HepG2 (cell line): ENCODE measurements around the gene AAR2. TPM values are rescaled to one million over a fixed set of nuclear protein-coding genes. Genes with fewer than 3 reads are reported as not detected.
A peak's percentile ranks its signal among the peaks of the same experiment; 100 is the strongest.

Source experiments
- FOXA1 ChIP-seq, 2 experiments: fragments of 450-650 bp in 1 of 2; sonication (generic) in 1 of 2; formaldehyde crosslinking in 1 of 2; IDR thresholded peaks; 2 replicates each; pipeline versions ENCODE4 v1.4.0 to v1.6.1; 2016 to 2020; ENCODE audit warnings: missing genetic modification reagents in 1 of 2
- FOXJ3 ChIP-seq: sonication (generic); formaldehyde crosslinking; IDR thresholded peaks from 2 replicates; pipeline ENCODE4 v1.4.0; 2020; ENCODE audit warnings: missing genetic modification reagents, mild to moderate bottlenecking, borderline replicate concordance
- HOXA3 ChIP-seq: sonication (generic); formaldehyde crosslinking; IDR thresholded peaks from 2 replicates; pipeline ENCODE4 v1.5.0; 2020; ENCODE audit warnings: missing genetic modification reagents
- KLF9 ChIP-seq: IDR thresholded peaks from 2 replicates; pipeline ENCODE4 v1.6.1; 2016; ENCODE audit warnings: low read depth
- KMT2A ChIP-seq: sonication (generic); formaldehyde crosslinking; IDR thresholded peaks from 2 replicates; pipeline ENCODE4 v1.4.0; 2020; ENCODE audit warnings: missing genetic modification reagents
- MED1 ChIP-seq: sonication (generic); formaldehyde crosslinking; IDR thresholded peaks from 2 replicates; pipeline ENCODE4 v1.4.0; 2020; ENCODE audit warnings: missing genetic modification reagents
- NONO ChIP-seq, 2 experiments: fragments of 450-650 bp in 1 of 2; sonication (generic) in 1 of 2; formaldehyde crosslinking in 1 of 2; IDR thresholded peaks in 1 of 2; conservative IDR thresholded peaks in 1 of 2; 2 replicates each; pipeline versions ENCODE4 v1.6.1 to v1.8.0; 2017 to 2022; ENCODE audit warnings: mild to moderate bottlenecking in 1 of 2, missing genetic modification reagents in 1 of 2, moderate library complexity in 1 of 2
- PHF5A ChIP-seq: IDR thresholded peaks from one replicate; pipeline ENCODE4 v1.6.1; 2018; ENCODE audit warnings: low read depth, missing genetic modification reagents; ENCODE audit not compliant: unreplicated experiment
- REPIN1 ChIP-seq: sonication (generic); formaldehyde crosslinking; IDR thresholded peaks from 2 replicates; pipeline ENCODE4 v1.8.0; 2022; ENCODE audit warnings: missing genetic modification reagents, low read depth, mild to moderate bottlenecking, borderline replicate concordance
- RNF2 ChIP-seq: fragments of 450-650 bp; conservative IDR thresholded peaks from 2 replicates; pipeline ENCODE4 v1.6.1; 2016; ENCODE audit warnings: low read depth
- ZNF317 ChIP-seq: sonication (generic); formaldehyde crosslinking; IDR thresholded peaks from 2 replicates; pipeline ENCODE4 v1.5.0; 2020; ENCODE audit warnings: mild to moderate bottlenecking, missing genetic modification reagents
- ZNF549 ChIP-seq: sonication (generic); formaldehyde crosslinking; IDR thresholded peaks from 2 replicates; pipeline ENCODE4 v1.5.0; 2020; ENCODE audit warnings: missing genetic modification reagents
- ZSCAN12 ChIP-seq: sonication (generic); formaldehyde crosslinking; IDR thresholded peaks from 2 replicates; pipeline ENCODE4 v1.9.0; 2021; ENCODE audit warnings: mild to moderate bottlenecking, missing genetic modification reagents
- polyA plus RNA-seq, 8 experiments: library from polyadenylated mRNA; depleted of rRNA in 3 of 8; stranded (reverse) in 7 of 8; unstranded in 1 of 8; fragments of >200 nt; fragmentation: Illumina TruSeq in 4 of 8; extraction: Trizol in 4 of 8; gene quantifications; 2 replicates each; pipeline versions ENCODE4 v1.2.1 to v1.2.3, GENCODE V29; 2011 to 2016; ENCODE audit warnings: low read depth in 4 of 8, missing spikeins in 1 of 8, mixed read lengths in 1 of 8; ENCODE audit not compliant: insufficient read depth in 1 of 8
- total RNA-seq, 5 experiments: library from RNA; depleted of rRNA; stranded (reverse); fragments of >200 nt; fragmentation: Illumina TruSeq; extraction: Trizol; gene quantifications; 2 replicates each; pipeline ENCODE4 v1.2.3, GENCODE V29; 2016; ENCODE audit warnings: low read depth in 1 of 5
- TF ChIP-seq, protein P1 (sequence below): sonication (generic); formaldehyde crosslinking; IDR thresholded peaks from 2 replicates; pipeline ENCODE4 v1.4.0; 2020; ENCODE audit warnings: missing genetic modification reagents
- TF ChIP-seq, protein P2 (sequence below): sonication (generic); formaldehyde crosslinking; IDR thresholded peaks from 2 replicates; pipeline ENCODE4 v1.5.1; 2020; ENCODE audit warnings: mild to moderate bottlenecking, moderate library complexity, missing genetic modification reagents
- TF ChIP-seq, protein P3 (sequence below): IDR thresholded peaks from 2 replicates; pipeline ENCODE4 v1.6.1; 2016; ENCODE audit warnings: missing compliant biosample characterization, missing genetic modification reagents, borderline replicate concordance
- TF ChIP-seq, protein P4 (sequence below): sonication (generic); formaldehyde crosslinking; IDR thresholded peaks from 2 replicates; pipeline ENCODE4 v1.4.0; 2020; ENCODE audit warnings: missing genetic modification reagents
- TF ChIP-seq, protein P5 (sequence below): sonication (generic); formaldehyde crosslinking; IDR thresholded peaks from 2 replicates; pipeline ENCODE4 v1.4.0; 2020; ENCODE audit warnings: missing genetic modification reagents, low read depth, mild to moderate bottlenecking, borderline replicate concordance

Gene AAR2
- total and polyA plus RNA-seq, 2 of the 13 experiments (the other 11 are each of a cell fraction or from before 2014, with no cell fraction given): 45.2 to 46.2 TPM

DNA sequence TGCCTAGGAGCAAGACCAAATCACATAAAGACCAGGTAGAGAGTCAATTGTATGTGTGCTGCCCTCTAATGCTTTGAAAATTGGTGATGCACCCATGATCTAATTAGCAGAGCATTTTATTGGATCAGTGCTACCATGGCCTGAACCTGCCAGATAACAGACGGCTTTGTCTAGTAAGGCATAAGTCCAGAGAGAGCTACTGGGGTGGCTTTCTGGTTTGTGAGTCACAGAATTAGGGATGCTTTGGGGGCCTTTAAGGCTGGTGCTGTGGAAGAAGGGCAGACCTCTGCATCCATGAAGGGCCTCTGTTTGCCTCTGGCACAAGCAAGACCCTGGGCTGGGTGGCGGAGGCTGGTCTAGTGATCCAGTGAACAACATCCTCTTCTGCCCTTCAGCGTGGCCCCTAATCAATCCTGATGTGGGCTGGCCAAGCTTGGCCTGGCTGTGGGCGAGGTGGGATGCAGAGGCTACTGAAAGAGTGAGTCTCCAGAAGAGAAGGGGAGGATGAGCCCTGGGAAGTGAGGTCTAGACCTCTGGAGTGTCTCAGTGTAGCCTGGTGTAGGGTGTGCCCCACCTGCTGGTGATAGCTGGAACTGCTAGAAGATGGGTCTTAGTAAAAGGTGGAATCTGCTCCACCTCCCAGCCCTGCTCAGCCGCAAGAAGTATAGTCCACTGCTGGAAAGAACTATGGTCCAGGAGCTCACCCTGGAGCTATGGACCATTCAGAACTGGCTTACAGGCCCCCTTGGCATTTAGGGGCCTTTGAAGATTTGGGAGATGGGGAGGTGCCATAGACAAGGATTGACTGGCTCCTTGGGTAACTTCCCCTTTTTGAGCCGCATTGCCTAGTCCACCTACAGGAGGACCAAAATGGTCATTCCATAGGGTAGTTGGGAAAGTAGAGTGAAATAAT, 36.7 kb upstream of the AAR2 start (continued):
- TF ChIP-seq ZSCAN12 (CRISPR knock-in tag) (peak; percentile 37; the same call in 1 of the 2 replicates), MED1 (CRISPR knock-in tag) (peak; percentile 35; the same call in 1 of the 2 replicates), KMT2A (0 out of 2 replicates have a peak, but pooled peaks have one; percentile 19), KLF9 (CRISPR knock-in tag) (peak; percentile 76; the same call in 1 of the 2 replicates), HOXA3 (CRISPR knock-in tag) (peak; percentile 31; the same call in 1 of the 2 replicates), RNF2 (0 out of 2 replicates have a peak, but pooled peaks have one; percentile 27), PHF5A (CRISPR knock-in tag) (no peak), NONO (IDR thresholded peaks at IDR 0.05) (no peak), NONO (CRISPR knock-in tag; conservative IDR thresholded peaks at IDR 0.05) (0 out of 2 replicates have a peak, but pooled peaks have one; percentile 33), REPIN1 (CRISPR knock-in tag) (0 out of 2 replicates have a peak, but pooled peaks have one; percentile 25), FOXA1 (IDR thresholded peaks at IDR 0.05) (no peak), FOXA1 (CRISPR knock-in tag; IDR thresholded peaks at IDR 0.05) (no peak), FOXJ3 (CRISPR knock-in tag) (no peak), ZNF549 (CRISPR knock-in tag) (no peak), ZNF317 (no peak)
- TF ChIP-seq, protein P1, sequence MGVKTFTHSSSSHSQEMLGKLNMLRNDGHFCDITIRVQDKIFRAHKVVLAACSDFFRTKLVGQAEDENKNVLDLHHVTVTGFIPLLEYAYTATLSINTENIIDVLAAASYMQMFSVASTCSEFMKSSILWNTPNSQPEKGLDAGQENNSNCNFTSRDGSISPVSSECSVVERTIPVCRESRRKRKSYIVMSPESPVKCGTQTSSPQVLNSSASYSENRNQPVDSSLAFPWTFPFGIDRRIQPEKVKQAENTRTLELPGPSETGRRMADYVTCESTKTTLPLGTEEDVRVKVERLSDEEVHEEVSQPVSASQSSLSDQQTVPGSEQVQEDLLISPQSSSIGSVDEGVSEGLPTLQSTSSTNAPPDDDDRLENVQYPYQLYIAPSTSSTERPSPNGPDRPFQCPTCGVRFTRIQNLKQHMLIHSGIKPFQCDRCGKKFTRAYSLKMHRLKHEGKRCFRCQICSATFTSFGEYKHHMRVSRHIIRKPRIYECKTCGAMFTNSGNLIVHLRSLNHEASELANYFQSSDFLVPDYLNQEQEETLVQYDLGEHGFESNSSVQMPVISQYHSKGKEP (CRISPR knock-in tag): 0 out of 2 replicates have a peak, but pooled peaks have one; percentile 39
- TF ChIP-seq, protein P2, sequence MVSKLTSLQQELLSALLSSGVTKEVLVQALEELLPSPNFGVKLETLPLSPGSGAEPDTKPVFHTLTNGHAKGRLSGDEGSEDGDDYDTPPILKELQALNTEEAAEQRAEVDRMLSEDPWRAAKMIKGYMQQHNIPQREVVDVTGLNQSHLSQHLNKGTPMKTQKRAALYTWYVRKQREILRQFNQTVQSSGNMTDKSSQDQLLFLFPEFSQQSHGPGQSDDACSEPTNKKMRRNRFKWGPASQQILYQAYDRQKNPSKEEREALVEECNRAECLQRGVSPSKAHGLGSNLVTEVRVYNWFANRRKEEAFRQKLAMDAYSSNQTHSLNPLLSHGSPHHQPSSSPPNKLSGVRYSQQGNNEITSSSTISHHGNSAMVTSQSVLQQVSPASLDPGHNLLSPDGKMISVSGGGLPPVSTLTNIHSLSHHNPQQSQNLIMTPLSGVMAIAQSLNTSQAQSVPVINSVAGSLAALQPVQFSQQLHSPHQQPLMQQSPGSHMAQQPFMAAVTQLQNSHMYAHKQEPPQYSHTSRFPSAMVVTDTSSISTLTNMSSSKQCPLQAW (CRISPR knock-in tag): 0 out of 2 replicates have a peak, but pooled peaks have one; percentile 48
- TF ChIP-seq, protein P3, sequence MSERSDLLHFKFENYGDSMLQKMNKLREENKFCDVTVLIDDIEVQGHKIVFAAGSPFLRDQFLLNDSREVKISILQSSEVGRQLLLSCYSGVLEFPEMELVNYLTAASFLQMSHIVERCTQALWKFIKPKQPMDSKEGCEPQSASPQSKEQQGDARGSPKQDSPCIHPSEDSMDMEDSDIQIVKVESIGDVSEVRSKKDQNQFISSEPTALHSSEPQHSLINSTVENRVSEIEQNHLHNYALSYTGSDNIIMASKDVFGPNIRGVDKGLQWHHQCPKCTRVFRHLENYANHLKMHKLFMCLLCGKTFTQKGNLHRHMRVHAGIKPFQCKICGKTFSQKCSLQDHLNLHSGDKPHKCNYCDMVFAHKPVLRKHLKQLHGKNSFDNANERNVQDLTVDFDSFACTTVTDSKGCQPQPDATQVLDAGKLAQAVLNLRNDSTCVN (CRISPR knock-in tag): peak; percentile 80
- TF ChIP-seq, protein P4, sequence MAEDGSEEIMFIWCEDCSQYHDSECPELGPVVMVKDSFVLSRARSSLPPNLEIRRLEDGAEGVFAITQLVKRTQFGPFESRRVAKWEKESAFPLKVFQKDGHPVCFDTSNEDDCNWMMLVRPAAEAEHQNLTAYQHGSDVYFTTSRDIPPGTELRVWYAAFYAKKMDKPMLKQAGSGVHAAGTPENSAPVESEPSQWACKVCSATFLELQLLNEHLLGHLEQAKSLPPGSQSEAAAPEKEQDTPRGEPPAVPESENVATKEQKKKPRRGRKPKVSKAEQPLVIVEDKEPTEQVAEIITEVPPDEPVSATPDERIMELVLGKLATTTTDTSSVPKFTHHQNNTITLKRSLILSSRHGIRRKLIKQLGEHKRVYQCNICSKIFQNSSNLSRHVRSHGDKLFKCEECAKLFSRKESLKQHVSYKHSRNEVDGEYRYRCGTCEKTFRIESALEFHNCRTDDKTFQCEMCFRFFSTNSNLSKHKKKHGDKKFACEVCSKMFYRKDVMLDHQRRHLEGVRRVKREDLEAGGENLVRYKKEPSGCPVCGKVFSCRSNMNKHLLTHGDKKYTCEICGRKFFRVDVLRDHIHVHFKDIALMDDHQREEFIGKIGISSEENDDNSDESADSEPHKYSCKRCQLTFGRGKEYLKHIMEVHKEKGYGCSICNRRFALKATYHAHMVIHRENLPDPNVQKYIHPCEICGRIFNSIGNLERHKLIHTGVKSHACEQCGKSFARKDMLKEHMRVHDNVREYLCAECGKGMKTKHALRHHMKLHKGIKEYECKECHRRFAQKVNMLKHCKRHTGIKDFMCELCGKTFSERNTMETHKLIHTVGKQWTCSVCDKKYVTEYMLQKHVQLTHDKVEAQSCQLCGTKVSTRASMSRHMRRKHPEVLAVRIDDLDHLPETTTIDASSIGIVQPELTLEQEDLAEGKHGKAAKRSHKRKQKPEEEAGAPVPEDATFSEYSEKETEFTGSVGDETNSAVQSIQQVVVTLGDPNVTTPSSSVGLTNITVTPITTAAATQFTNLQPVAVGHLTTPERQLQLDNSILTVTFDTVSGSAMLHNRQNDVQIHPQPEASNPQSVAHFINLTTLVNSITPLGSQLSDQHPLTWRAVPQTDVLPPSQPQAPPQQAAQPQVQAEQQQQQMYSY: peak; percentile 48; the same call in 1 of the 2 replicates
- TF ChIP-seq, protein P5, sequence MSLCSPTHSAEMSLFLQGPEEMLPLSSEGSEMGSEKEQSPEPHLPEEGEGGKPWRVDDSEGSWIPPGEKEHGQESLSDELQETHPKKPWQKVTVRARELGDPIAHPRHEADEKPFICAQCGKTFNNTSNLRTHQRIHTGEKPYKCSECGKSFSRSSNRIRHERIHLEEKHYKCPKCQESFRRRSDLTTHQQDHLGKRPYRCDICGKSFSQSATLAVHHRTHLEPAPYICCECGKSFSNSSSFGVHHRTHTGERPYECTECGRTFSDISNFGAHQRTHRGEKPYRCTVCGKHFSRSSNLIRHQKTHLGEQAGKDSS (CRISPR knock-in tag): 0 out of 2 replicates have a peak, but pooled peaks have one; percentile 63
